OCI-LY7 (cell line): ENCODE data around the gene RPH3AL. TPM values are rescaled to one million over a fixed set of nuclear protein-coding genes. Genes with fewer than 3 reads are reported as not detected.
"Not testable (repeated sequence)": the region's sequence is repeated elsewhere in the genome, so short reads cannot be mapped to it uniquely, and the experiment has no call there.

Experiments
- BruUV-seq: library from RNA; stranded (reverse); fragments of 400-500 nt; replicated peaks from 2 replicates; lab custom pipeline; 2021; lab: Mats Ljungman, UMichigan
- CTCF ChIA-PET: fragments of 300-600 bp; sonication (Branson Sonifier 250); formaldehyde crosslinking; loops from one replicate; lab custom pipeline; 2022; ENCODE audit warnings: antibody characterized with exemption; ENCODE audit not compliant: unreplicated experiment; lab: Charles Lee
- POLR2A ChIA-PET: fragments of 300-600 bp; sonication (Branson Sonifier 250); formaldehyde crosslinking; loops from one replicate; lab custom pipeline; 2022; ENCODE audit warnings: antibody characterized with exemption; lab: Charles Lee
- DNase-seq: peaks from one replicate; pipeline ENCODE4 v3.0.0-alpha.2; 2015; ENCODE audit warnings: low spot score
- H2AFZ ChIP-seq: fragments of 200-600 bp; sonication (generic), shearing (Covaris generic); 2 replicates; pipeline ENCODE4 v1.6.1; 2014; ENCODE audit warnings: mild to moderate bottlenecking, antibody characterized with exemption, low read length, moderate library complexity
- H3K27ac ChIP-seq: fragments of 200-600 bp; sonication (generic); 2 replicates; pipeline ENCODE4 v1.5.1; 2014; ENCODE audit warnings: mixed run types, low read depth, mild to moderate bottlenecking, moderate library complexity, low read length, inconsistent platforms; ENCODE audit not compliant: poor library complexity, severe bottlenecking
- H3K36me3 ChIP-seq: fragments of 200-600 bp; sonication (generic); 2 replicates; pipeline ENCODE4 v1.6.1; 2014; ENCODE audit warnings: mild to moderate bottlenecking, antibody characterized with exemption, low read length, moderate library complexity, mixed read lengths; ENCODE audit not compliant: insufficient read depth
- H3K4me1 ChIP-seq: fragments of 200-600 bp; sonication (generic); 2 replicates; pipeline ENCODE4 v1.5.1; 2014; ENCODE audit warnings: mild to moderate bottlenecking, low read length; ENCODE audit not compliant: insufficient read depth, poor library complexity, severe bottlenecking
- H3K4me2 ChIP-seq: fragments of 200-600 bp; sonication (generic); 2 replicates; pipeline ENCODE4 v1.6.1; 2014; ENCODE audit warnings: mild to moderate bottlenecking, low read length
- H3K4me3 ChIP-seq: fragments of 200-600 bp; sonication (generic); 2 replicates; pipeline ENCODE4 v1.5.1; 2014; ENCODE audit warnings: mild to moderate bottlenecking, low read depth, low read length; ENCODE audit not compliant: poor library complexity, severe bottlenecking
- H3K79me2 ChIP-seq: fragments of 200-600 bp; sonication (generic); 2 replicates; pipeline ENCODE4 v1.6.1; 2016; ENCODE audit warnings: low read depth, mild to moderate bottlenecking, low read length, moderate library complexity, mixed read lengths; ENCODE audit not compliant: insufficient read depth
- H3K9me2 ChIP-seq: fragments of 200-600 bp; sonication (generic); 2 replicates; pipeline ENCODE4 v1.6.1; 2016; ENCODE audit warnings: mild to moderate bottlenecking, low read length, mixed read lengths; ENCODE audit not compliant: insufficient read depth
- H3K9me3 ChIP-seq: fragments of 200-600 bp; sonication (generic); 2 replicates; pipeline ENCODE4 v1.6.1; 2014; ENCODE audit warnings: mild to moderate bottlenecking, mixed run types, low read length, mixed read lengths
- H4K20me1 ChIP-seq: fragments of 200-600 bp; sonication (generic); 2 replicates; pipeline ENCODE4 v1.6.1; 2014; ENCODE audit warnings: mild to moderate bottlenecking, antibody characterized with exemption, low read length, moderate library complexity, mixed read lengths; ENCODE audit not compliant: insufficient read depth
- CTCF ChIP-seq: fragments of 200-600 bp; sonication (generic); conservative IDR thresholded peaks from 2 replicates; pipeline ENCODE4 v1.5.1; 2014; ENCODE audit warnings: mild to moderate bottlenecking, antibody characterized with exemption, low read length, moderate library complexity, mixed read lengths
- EZH2phosphoT487 ChIP-seq: fragments of 200-600 bp; sonication (generic); IDR thresholded peaks from 2 replicates; pipeline ENCODE4 v1.6.1; 2018; ENCODE audit warnings: low read depth, borderline replicate concordance, mild to moderate bottlenecking, mixed run types, antibody characterized with exemption, low read length, moderate library complexity, mixed read lengths
- intact Hi-C: fragments of 100-400 bp; cut with micrococcal nuclease; formaldehyde crosslinking; loops from one replicate; pipeline ENCODE4 v1.10.0; 2022; ENCODE audit not compliant: unreplicated experiment
- total RNA-seq, 2 experiments: library from RNA; depleted of rRNA in 1 of 2; stranded (reverse); fragments of >200 nt in 1 of 2; shearing (Covaris generic) in 1 of 2; gene quantifications; 2 replicates each; pipeline ENCODE4 v1.2.3, GENCODE V29; 2014 to 2022

Gene RPH3AL
- total RNA-seq, 2 experiments from 2014 or later, result 1.0 to 2.2 TPM

GRCh38 chr17:320809-321385 is 31.7 kb downstream of the RPH3AL start:
- Histone ChIP-seq H2AFZ (no peak overlapping the region), H3K27ac (no peak overlapping the region), H3K4me2 (no peak overlapping the region), H3K4me3 (no peak overlapping the region), H4K20me1 (no peaks in the 10 kb centered on the region), H3K9me2 (no peaks in the 10 kb centered on the region), H3K79me2 (no peaks in the 10 kb centered on the region), H3K4me1 (no peaks in the 10 kb centered on the region), H3K9me3 (no peaks in the 10 kb centered on the region), H3K36me3 (no peaks in the 10 kb centered on the region)
- TF ChIP-seq EZH2phosphoT487 (no peak), CTCF (no peak)
- ChIA-PET CTCF (no interaction called here), POLR2A (interaction anchor here (0.7 kb wide), 1 partner anchor 122 kb away, joined by 3 read pairs; no protein-coding TSS in a partner anchor)
- no peak for DNase-seq
- intact Hi-C loops, result no loop called here
- no TSS peak for BruUV-seq

DNA sequence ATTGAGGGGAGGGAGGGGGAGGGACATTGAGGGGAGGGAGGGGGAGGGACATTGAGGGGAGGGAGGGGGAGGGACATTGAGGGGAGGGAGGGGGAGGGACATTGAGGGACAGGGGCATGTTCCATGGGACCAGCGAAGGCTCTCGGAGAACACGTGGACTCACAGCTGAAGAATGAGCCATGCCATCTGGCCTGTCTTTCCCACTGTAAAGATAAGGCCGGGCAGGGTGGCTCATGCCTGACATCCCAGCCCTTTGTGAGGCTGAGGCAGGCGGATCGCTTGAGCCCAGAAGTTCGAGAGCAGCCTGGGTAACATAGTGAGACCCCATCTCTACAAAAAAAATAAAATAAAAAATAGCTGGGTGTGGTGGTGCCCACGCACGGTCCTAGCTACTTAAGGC is 32.5 kb downstream of the RPH3AL start:
- intact Hi-C loops, result no loop called here
- no peak for DNase-seq
- CTCF ChIA-PET, result no interaction called here
- TF ChIP-seq EZH2phosphoT487 (no peak), CTCF (no peak)
- no peaks in the 10 kb centered on the region; the same call in 1 of the 2 replicates for H3K9me3 ChIP-seq
- H3K4me1 ChIP-seq, result no peaks in the 10 kb centered on the region
- no peaks in the 10 kb centered on the region for H3K36me3 ChIP-seq
- POLR2A ChIA-PET, result no interaction called here
- no peak overlapping the region for H3K4me2 ChIP-seq
- H3K4me3 ChIP-seq, result no peak overlapping the region
- BruUV-seq, result no TSS peak
- H4K20me1 ChIP-seq, result no peaks in the 10 kb centered on the region
- H3K79me2 ChIP-seq, result no peaks in the 10 kb centered on the region
- no peak overlapping the region for H2AFZ ChIP-seq
- no peaks in the 10 kb centered on the region for H3K9me2 ChIP-seq
- H3K27ac ChIP-seq, result no peak overlapping the region

- Histone ChIP-seq H3K9me3 (no peaks in the 10 kb centered on the region; the same call in 1 of the 2 replicates), H2AFZ (no peak overlapping the region), H3K4me2 (no peak overlapping the region), H3K4me1 (no peaks in the 10 kb centered on the region), H3K9me2 (no peaks in the 10 kb centered on the region), H3K36me3 (no peaks in the 10 kb centered on the region), H3K79me2 (no peaks in the 10 kb centered on the region), H3K27ac (no peak overlapping the region), H3K4me3 (no peak overlapping the region), H4K20me1 (no peaks in the 10 kb centered on the region)
- TF ChIP-seq CTCF (no peak), EZH2phosphoT487 (no peak)
- no peak for DNase-seq
- CTCF ChIA-PET, result no interaction called here
- no TSS peak for BruUV-seq
- intact Hi-C loops, result no loop called here
- POLR2A ChIA-PET, result no interaction called here
These were observed 33.3 kb downstream of the RPH3AL start for GRCh38 chr17:319266-319665.

DNA sequence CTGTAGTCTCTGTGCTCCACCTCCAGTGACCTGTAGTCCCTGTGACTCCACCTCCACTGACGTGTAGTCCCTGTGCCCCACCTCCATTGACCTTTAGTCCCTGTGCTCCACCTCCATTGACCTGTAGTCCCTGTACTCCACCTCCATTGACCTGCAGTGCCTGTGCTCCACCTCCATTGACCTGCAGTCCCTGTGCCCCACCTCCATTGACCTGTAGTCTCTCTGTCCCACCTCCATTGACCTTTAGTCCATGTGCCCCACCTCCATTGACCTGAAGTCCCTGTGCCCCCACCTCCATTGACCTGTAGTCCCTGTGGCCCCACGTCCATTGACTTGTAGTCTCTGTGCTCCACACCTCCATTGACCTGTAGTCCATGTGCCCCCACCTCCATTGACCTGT is 35.5 kb downstream of the RPH3AL start:
- CTCF ChIA-PET, H3K4me1 ChIP-seq, H3K4me2 ChIP-seq, H3K79me2 ChIP-seq, H3K9me2 ChIP-seq, BruUV-seq, intact Hi-C loops, H3K36me3 ChIP-seq, DNase-seq, H4K20me1 ChIP-seq, H3K27ac ChIP-seq, H3K4me3 ChIP-seq, H2AFZ ChIP-seq, POLR2A ChIA-PET, H3K9me3 ChIP-seq: not testable (repeated sequence)
